Testis (tissue), 2 donors: ENCODE data around the gene HCFC1R1.

ENCODE experiments used
- CTCF ChIP-seq, 3 experiments: fragments of 450-650 bp in 2 of 3; fragments of 200-600 bp in 1 of 3; sonication (generic) in 1 of 3; IDR thresholded peaks; one replicate each; pipeline ENCODE4 v1.5.1; 2016 to 2019; ENCODE audit warnings: antibody characterized with exemption in 3 of 3, mild to moderate bottlenecking in 2 of 3, moderate library complexity in 1 of 3
- POLR2A ChIP-seq: fragments of 450-650 bp; IDR thresholded peaks from one replicate; pipeline ENCODE4 v1.6.1; 2017; ENCODE audit warnings: antibody characterized with exemption, mild to moderate bottlenecking, moderate library complexity

- TF ChIP-seq CTCF (IDR thresholded peaks at IDR 0.05) (no peak), POLR2A (no peak)
Observed at GRCh38 chr16:2990891-2991290, 32.9 kb downstream of the HCFC1R1 start.
